Bronchial epithelial cell (primary cell): Measurements from ENCODE around the gene CATSPER3. TPM values are rescaled to one million over a fixed set of nuclear protein-coding genes. Genes with fewer than 3 reads are reported as not detected.

Source experiments
- DNase-seq: peaks from one replicate; pipeline ENCODE4 v3.0.0-alpha.2; 2010; ENCODE audit warnings: low read depth
- FAIRE-seq: peaks from 2 replicates; lab custom pipeline; 2011; peaks lifted over from hg19 to GRCh38; lab: Jason Lieb, UNC
- H3K27me3 ChIP-seq: 2 replicates; pipeline ENCODE4 v1.5.1; 2011; ENCODE audit warnings: low read length; ENCODE audit not compliant: control insufficient read depth, insufficient read depth
- H3K36me3 ChIP-seq: 2 replicates; pipeline ENCODE4 v1.5.1; 2011; ENCODE audit warnings: low read length; ENCODE audit not compliant: control insufficient read depth, insufficient read depth
- H3K4me3 ChIP-seq: 2 replicates; pipeline ENCODE4 v1.5.1; 2011; ENCODE audit warnings: mild to moderate bottlenecking, low read depth, low read length, control low read depth
- CTCF ChIP-seq: IDR thresholded peaks from 2 replicates; pipeline ENCODE4 v1.5.1; 2011; ENCODE audit warnings: mild to moderate bottlenecking, moderate library complexity, low read length, control low read depth, inconsistent platforms; ENCODE audit not compliant: insufficient read depth, severe bottlenecking
- total RNA-seq: library from RNA; depleted of rRNA; stranded (reverse); fragments of >200 nt; gene quantifications from 2 replicates; pipeline ENCODE4 v1.2.1, GENCODE V29; 2014

Gene CATSPER3
- total RNA-seq, 1 donor from 2014 or later = under 0.01 TPM

DNA sequence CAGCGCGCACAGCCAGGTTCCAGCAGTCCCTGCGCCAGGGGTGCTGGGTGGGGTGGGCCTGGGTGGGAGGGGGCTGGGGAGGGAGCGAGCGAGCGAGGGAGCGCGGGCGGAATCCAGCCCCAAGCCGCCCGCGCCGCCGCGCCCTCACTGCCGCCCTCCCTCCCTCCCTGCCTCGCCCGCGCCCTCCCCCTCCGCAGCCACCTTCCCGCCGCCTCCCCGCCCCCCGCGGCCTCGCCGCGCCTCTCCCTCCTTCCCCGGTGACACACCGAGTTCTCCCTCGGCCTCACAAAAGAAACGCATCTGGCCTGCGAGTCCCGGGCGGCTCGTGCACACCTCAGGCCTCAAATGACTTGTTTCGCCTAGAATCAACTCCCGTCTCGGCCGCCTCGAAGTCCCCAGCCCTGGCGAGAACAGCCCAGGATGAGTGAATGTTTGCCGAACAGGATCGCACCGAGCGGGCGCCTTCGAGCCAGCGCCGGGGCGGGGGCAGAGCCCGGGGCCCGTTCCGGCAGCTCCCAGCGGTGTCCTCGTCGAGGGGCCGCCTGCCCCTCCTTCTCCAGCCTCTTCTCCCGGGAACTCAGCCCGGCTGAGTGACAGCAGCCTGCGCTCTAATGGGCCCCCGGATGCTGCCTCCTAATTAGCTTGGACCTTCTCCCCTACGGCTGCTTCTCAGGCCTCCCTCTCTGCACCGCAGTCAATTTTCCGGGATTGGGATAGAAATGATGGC, 66.7 kb downstream of the CATSPER3 start:
- TF ChIP-seq CTCF = no peak
- DNase-seq = peak; percentile 65
- FAIRE-seq = no peak
- Histone ChIP-seq H3K4me3 (peak overlapping the region; percentile 61), H3K36me3 (peaks cover 6% of the 10 kb centered on the region), H3K27me3 (peaks cover 10% of the 10 kb centered on the region)

- TF ChIP-seq CTCF = no peak
- DNase-seq = no peak
- Histone ChIP-seq H3K27me3 (peaks cover 13% of the 10 kb centered on the region), H3K4me3 (no peak overlapping the region), H3K36me3 (peaks cover 6% of the 10 kb centered on the region)
- no peak for FAIRE-seq
Observed at GRCh38 chr5:135034963-135035677, 67.4 kb downstream of the CATSPER3 start.

- H3K27me3 ChIP-seq = peaks cover 15% of the 10 kb centered on the region
- H3K36me3 ChIP-seq = peaks cover 4% of the 10 kb centered on the region
- no peak for TF ChIP-seq CTCF
- H3K4me3 ChIP-seq = no peak overlapping the region
- no peak for DNase-seq
- no peak for FAIRE-seq
Observed at GRCh38 chr5:135035678-135036030, 67.9 kb downstream of the CATSPER3 start.

DNA sequence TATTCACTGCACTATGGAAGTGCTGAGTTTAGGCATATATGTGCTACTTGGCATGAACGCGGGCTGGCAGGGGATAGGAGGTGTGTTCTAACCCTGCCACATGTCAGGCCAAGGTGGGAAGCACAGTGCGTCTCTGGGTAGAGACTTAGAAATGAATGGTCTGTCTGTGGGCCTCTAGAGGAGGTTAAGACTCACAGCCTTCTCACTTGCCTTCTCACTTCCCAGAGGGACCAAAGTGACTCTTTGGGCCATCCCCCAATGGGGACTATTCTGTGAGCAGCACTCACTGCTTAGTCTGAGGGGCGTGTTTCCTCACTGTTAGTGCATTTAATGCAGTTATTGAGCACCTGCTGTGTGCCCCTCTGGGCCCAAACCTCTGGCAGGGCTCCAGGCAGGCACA, 68.7 kb downstream of the CATSPER3 start:
- peaks cover 15% of the 10 kb centered on the region for H3K27me3 ChIP-seq
- FAIRE-seq = peak; percentile 28
- DNase-seq = no peak

GRCh38 chr5:135037519-135038204, 70.0 kb downstream of the CATSPER3 start:
- Histone ChIP-seq H3K27me3 (peaks cover 15% of the 10 kb centered on the region), H3K36me3 (no peaks in the 10 kb centered on the region), H3K4me3 (no peak overlapping the region)
- DNase-seq (no peak), FAIRE-seq (no peak)
- no peak for TF ChIP-seq CTCF

More for the DNA sequence above, 68.7 kb downstream of the CATSPER3 start:
- Histone ChIP-seq H3K4me3 (no peak overlapping the region), H3K36me3 (peaks cover 1% of the 10 kb centered on the region)
- TF ChIP-seq CTCF = no peak
